ENCODE measurements around the gene AUTS2.

AUTS2 gene

DNA sequence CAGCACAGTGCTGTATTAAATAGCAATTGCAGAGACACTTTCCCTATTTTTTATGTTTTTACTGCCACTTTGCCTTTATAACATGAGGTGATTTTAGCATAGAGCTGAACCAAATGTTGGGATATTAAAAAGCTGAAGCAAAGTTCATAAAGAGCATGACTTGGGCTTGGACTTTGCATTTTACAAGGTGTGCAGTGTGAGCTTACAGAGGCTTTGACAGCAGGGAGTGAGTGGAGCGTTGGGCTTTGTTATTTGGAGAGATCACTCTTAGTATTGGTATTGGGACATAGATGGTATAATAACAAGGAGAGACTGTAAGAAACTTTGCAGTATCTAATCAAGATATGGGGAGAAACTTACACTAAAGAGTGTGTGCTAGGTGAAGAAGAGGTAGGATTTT is 449.1 kb downstream of the AUTS2 start:
- no peak for DNase-seq

GRCh38 chr7:70047891-70048448 is 449.7 kb downstream of the AUTS2 start:
- no peak for DNase-seq

GRCh38 chr7:70051726-70052125 is 453.5 kb downstream of the AUTS2 start:
- DNase-seq = no peak

DNA sequence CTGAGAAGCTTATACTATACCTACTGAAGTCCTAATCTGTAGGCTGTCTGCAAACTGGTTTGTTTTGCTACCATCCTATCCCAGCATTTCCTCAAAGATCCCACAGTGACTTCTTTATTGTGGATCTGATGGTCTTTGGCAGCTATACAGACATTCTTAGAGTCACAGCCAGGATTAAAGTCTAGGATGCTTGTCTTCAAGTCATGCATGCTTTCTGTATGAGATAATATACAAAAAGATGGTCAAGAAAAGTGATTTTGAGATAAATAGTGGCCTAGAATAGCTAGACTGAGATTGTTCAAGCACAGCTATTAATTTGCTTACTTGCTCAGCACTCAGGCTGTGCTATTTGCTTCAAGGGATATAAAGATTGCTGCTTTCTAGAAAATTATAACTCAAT is 454.4 kb downstream of the AUTS2 start:
- DNase-seq = no peak

GRCh38 chr7:70053421-70053820 is 455.1 kb downstream of the AUTS2 start:
- DNase-seq = no peak

DNA sequence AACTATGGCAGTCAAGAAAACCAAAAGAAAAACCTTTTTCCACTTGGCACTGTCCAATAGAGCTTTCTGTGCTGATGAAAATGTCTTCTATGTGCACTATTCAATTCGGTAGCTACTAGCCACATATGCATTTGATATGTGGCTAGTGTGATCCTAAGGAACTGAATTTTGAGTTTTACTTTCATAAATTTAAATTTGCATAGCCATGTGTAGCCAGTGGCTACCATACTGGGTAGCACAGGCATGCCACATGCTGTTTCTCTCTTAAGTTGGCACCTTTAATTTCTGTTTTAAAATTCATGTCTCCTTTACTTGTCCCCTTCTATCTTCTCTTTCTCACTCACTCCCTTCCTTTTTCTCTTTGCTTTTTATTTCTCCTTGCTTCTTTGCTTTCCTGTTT is 455.7 kb downstream of the AUTS2 start:
- DNase-seq = no peak

DNA sequence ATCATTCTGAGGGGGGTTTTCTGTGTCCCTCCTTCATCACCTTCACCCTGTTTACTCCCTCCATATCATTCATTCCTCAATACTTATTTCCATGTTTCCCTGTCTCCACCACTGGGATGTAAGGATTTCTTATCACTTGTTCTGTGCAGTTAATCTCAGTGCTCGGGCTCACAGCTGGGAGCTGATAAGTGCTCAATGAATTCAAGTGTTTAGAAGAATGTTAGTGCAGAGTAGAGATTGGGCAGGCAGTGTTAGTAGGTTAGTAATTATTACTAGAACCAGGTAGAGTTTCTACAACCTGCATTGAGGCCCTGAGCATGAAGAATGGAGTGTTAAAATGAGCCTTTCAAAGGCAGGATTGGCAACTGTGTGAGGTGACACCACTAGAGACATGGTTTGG is 458.1 kb downstream of the AUTS2 start:
- no peak for DNase-seq

DNA sequence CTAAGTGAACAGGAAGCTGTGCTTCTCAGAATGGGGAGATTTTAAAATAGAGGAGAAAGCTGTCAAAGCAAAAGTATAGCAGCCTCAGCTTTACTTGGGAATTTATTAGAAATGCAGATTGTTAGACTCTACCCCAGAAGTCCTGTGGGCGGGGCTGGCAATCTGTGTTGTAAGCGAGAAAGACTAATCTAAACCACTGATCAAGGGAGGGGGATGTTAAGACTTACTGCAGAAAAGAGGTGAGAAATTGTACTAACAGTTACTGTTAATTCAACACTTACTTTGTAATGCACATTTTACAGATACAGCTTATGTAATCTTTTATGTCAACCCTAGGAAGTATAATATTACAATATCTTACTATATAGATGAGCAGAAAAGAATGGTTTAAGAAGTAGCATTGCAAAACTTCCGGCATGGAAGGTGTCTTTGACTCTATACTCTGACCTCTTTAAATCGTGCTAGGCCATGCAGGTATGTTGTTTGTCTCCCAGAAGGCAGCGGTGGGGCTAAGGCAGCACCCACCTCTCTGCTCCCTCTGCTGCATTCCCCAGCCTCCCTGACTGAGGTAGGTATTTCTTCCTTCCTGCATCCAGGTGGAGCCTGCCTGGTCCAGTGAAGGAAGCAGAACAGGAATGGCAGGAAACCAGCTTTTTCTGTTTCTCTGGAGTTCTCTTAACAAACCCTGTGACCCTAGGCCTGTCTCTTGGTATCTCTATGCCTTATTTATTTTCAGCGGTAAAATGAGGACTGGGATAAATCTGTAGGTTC is 462.2 kb downstream of the AUTS2 start:
- no peak for DNase-seq

DNA sequence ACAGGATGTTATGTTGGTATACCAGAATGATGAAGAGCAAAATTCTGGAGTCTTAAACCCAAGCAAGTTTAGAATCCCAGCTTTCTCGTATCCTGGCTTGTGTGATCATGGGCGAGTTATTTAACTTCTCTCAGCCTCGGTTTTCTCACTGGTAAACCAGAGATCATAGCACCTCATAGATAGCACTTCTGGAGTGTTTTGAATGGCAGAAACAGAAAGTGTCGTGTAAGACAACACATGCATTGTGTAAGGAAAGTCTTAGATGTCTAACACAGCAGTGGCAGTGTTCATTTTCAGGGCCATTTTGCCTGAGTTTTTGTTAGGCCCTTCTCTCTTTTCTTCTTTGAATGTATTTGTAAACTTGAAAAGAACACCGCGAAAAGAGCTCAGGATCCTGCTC is 465.1 kb downstream of the AUTS2 start:
- DNase-seq = no peak

GRCh38 chr7:70063927-70064326 is 465.7 kb downstream of the AUTS2 start:
- no peak for DNase-seq

DNA sequence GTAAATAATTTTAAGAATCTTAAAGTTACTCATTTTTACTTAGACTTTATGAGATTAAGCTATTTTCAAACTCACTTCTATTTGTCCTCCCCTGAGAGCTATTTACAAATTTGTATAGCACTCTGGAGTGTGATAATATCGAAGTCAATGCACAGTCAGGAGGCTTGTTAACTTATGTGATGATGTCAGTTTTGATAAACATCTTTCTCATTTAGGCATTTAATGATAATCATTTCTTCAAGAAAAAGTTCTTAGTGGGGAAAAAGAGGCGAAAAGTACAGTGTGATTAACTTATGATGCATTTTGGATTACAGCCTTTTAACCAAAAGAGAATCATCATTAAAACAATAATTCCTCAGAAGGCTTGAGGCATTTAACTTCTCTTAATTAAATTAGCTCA is 468.6 kb downstream of the AUTS2 start:
- no peak for DNase-seq

GRCh38 chr7:70068531-70068930 is 470.3 kb downstream of the AUTS2 start:
- DNase-seq = no peak

GRCh38 chr7:70069977-70070376 is 471.7 kb downstream of the AUTS2 start:
- no peak for DNase-seq

- no peak for DNase-seq
Measured at GRCh38 chr7:70071766-70072165, 473.5 kb downstream of the AUTS2 start.

DNA sequence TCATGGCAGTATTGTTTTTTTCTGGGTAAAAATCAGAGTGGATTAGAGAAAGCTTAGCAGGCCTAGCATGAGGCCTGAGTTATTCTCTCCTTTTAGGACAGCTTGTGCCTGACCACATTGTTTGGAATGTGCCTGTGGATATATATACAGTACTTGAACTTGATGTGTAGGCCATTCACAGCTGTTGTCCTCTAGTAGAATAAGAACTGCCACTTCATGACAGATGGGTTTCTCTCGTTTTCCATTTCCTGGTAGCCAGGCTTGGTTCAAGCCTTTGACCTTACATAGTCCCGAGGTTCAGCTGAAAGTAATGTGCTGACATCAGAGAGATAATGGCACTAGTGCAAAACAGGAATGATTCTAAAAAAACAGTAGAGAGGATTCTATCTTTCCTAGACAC is 473.9 kb downstream of the AUTS2 start:
- DNase-seq = peak; percentile 26

DNA sequence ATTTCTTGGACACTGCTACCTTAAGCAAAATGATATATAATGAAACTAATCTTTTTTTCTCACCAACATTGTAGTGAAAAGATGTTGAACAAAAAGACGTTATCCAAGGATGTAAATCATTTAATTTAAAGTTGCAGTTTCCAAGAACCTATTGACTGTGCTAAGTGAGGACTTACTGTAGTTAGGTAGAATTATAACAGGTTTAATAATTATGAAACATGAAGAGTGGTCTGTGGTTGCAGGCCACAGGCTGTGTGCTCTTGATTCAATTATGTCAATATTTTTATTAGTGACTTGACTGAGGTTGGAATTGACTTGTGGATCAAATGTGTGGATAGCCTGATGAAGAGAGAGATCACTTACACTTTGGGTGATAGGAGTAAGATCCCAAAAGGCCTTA is 478.1 kb downstream of the AUTS2 start:
- DNase-seq = no peak

DNA sequence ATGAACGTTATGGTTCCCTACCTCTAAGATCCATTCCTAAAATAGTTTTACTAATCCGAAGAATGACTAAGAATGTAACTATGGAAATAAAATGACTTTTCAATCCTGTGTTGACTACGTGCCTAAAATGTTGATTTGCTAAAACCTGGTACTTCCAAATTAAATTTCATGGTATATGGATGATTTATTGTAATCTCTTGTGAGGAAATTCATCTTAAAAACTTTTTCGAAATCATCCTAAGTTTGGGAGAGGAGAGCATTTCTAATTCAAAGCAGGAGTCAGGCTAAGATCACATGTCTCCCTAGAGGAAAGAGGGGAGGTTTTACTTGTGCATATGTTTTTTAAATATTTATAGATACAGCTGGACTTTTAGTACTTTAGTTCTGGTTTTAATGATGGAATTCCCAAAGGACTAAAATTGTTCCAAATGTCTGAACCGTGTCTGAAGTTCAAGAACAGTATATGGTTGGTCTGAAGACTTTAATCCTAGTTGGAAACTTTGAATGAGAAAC is 483.9 kb downstream of the AUTS2 start:
- no peak for DNase-seq

DNA sequence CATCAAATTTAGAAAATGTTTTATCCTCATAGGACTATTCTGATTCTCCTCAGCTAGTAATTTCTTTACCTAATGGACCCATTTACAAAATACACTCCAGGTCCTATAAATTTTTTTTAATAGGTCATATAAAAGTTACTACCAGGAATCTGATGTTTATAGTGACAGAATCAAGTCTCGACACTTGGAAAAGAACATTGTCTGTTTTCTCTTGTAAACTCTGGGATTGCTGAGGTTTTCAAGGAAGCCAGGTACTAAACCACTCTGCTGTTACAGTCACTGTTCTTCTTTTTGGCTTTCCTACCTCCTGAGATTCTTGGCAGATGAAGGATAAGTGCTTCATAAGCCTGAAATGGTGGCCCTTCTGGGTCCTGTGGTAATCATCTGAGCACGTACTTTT is 493.1 kb downstream of the AUTS2 start:
- no peak for DNase-seq

- DNase-seq = peak; percentile 77
Measured at GRCh38 chr7:70092314-70093204, 494.3 kb downstream of the AUTS2 start.

DNA sequence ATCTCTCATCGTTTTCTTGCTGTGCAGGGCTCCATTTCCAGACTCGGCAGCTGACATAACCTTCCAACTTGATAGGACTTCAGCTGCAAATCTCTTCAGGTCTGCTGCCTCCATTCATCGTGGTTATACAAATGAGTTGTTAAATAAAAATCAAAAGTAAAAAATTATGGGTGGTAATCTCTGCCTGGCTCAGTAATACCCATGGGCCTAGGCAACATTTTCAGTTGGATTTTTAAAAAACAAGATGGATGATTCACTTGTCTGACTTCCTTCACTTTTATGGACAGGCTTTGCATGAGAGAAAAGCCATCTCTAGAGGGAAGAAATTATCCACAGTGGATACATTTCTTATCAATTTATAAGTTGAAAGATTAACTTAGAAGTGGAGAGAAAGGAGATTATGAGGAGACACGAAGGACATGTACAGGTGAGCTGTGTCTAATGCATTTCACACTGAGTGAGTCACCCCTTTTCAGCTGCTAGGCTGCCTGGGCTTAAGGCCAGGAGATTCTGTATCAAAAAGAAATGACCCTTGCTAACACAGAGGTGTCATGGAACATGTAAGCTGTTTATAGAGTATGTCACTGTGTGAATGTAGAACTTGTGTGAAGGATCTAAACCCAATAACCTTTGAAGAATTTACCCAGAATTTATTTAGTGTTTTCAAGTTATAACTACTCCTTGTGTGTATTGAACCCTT is 495.1 kb downstream of the AUTS2 start:
- no peak for DNase-seq

GRCh38 chr7:70094831-70095230 is 496.6 kb downstream of the AUTS2 start:
- no peak for DNase-seq

GRCh38 chr7:70097645-70098044 is 499.4 kb downstream of the AUTS2 start:
- no peak for DNase-seq

DNA sequence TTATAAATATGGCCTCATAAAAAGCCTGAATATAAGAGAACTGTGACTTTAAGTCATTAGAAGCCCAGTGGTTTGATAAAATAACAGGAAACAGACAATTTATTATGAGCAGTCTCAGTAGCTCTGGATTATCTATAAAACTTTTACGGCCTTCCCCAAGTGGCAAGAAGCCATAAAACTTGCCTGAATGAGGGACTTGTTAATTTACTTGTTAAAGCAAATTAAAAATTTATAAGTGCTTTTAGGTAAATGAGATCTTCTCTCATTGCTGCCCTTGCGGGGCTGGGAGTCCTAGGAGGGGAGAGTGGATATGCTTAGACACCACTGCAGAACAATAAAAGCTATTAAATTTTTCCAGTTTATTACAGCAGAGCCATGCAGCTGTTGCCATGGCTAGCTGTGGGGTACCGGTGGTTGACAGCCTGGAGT is 499.9 kb downstream of the AUTS2 start:
- no peak for DNase-seq
